NCI-H460 (cell line): Measurements from ENCODE around the gene PARD6B. TPM values are rescaled to one million over a fixed set of nuclear protein-coding genes. Genes with fewer than 3 reads are reported as not detected.
"Not testable (repeated sequence)": the region's sequence is repeated elsewhere in the genome, so short reads cannot be mapped to it uniquely, and the experiment has no call there.

Source experiments
- DNase-seq: peaks from one replicate; pipeline ENCODE4 v3.0.0-alpha.2; 2016; ENCODE audit warnings: low read depth; ENCODE audit errors: extremely low read depth
- total RNA-seq: library from RNA; depleted of rRNA; stranded (reverse); fragments of >200 nt; shearing (Covaris generic); gene quantifications from 2 replicates; pipeline ENCODE4 v1.2.3, GENCODE V29; 2014

PARD6B gene
- total RNA-seq, 1 experiment from 2014 or later = 6.8 TPM

GRCh38 chr20:50701041-50701963 lies 30.1 kb upstream of the PARD6B start:
- DNase-seq = no peak

GRCh38 chr20:50703651-50704438 lies 27.5 kb upstream of the PARD6B start:
- DNase-seq = not testable (repeated sequence)

GRCh38 chr20:50704514-50704913 lies 26.9 kb upstream of the PARD6B start:
- no peak for DNase-seq

- DNase-seq = no peak
Measured at GRCh38 chr20:50704971-50705370, 26.4 kb upstream of the PARD6B start.

- no peak for DNase-seq
Measured at GRCh38 chr20:50708845-50709635, 22.3 kb upstream of the PARD6B start.

GRCh38 chr20:50709636-50709973 lies 21.8 kb upstream of the PARD6B start:
- no peak for DNase-seq

DNA sequence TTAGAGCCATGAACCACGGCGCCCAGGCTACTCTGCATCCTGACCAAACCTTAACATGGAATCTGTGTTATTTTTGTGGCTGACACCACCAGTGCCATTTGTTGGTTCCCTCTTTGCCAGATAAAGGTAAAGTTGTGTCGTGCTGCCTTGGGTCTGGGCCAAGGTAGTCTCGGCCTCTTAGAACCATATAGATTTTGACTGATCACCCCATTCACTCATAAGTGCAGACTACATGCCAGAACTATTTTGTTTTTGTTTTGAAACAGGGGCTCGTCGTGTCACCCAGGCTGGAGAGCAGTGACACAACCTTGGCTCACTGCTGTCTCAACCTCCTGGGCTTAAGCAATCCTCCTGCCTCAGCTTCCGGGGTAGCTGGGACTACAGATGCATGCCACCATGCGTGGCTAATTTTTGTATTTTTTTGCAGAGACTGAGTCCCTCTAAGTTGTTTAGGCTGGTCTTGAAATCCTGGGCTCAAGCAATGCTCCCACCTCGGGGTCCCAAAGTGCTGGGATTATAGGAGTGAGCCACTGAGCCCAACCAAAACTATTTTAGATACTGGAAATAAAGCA lies 20.8 kb upstream of the PARD6B start:
- no peak for DNase-seq

DNA sequence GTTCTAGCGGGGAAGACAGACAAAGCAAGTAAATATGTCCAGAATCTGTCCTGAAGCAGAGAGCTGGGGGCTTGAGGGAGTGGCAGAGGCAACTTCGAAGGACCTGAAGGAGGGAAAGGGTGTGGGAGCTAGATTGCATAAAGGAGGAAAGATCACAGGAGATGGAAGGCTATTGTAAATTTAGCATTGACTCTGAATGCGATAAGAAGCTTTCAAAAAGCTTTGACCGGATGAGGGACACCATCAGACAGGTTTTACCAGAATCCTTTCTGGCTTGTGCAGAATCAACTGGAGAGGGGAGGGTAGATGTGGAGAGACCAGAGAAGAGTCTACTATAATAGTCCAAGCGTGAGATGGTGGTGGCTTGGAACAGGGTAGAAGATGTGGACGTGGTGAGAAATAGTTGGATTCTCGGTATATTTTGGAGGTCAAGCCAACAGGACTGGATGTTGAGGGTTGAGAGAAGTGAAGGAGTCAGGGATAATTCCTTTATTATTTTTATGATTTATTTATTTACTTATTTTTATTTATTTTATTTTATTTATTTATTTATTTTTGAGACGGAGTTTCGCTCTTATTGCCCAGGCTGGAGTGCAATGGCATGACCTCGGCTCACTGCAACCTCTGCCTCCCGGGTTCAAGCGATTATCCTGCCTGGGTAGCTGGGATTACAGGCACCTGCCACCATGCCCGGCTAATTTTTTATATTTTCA lies 20.1 kb upstream of the PARD6B start:
- DNase-seq = no peak

- DNase-seq = no peak
Measured at GRCh38 chr20:50712771-50713656, 18.4 kb upstream of the PARD6B start.

- DNase-seq = no peak
Measured at GRCh38 chr20:50713657-50714101, 17.7 kb upstream of the PARD6B start.

GRCh38 chr20:50714426-50714825 lies 17.0 kb upstream of the PARD6B start:
- DNase-seq = not testable (repeated sequence)

GRCh38 chr20:50715694-50716093 lies 15.7 kb upstream of the PARD6B start:
- no peak for DNase-seq

DNA sequence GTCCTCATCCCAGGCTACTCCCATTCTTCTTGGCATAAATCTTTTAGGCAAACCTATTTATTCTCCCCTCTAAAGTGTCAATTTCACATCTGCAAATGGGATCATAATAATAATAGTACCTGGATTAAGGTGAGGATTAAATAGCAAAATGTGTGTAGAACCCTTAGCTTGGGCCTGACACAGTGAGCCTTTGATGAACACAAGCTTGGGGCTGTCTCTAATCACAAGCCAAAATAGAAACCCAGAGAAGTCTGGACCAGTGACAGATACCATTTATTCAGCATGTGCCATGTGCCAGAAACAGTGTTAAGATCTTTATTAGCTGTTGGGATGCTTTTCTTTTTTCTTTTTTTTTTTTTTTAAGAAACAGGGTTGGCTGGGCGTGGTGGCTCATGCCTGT lies 14.9 kb upstream of the PARD6B start:
- no peak for DNase-seq

DNA sequence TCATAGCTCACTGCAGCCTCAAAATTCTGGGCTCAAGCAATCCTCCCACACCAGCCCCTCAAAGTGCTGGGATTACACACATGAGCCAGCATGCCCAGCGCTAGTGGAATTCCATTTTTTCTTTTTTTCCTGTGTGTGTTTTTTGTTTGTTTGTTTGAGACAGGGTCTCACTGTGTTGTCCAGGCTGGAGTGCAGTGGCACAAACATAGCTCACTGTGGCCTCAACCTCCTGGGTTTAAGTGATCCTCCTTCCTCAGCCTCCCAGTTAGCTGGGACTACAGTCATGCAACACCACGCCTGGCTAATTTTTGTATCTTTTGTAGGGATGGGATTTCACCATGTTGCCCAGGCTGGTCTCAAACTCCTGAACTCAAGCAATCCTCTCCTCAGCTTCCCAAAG lies 14.1 kb upstream of the PARD6B start:
- no peak for DNase-seq

GRCh38 chr20:50717974-50718761 lies 13.2 kb upstream of the PARD6B start:
- DNase-seq = no peak

DNA sequence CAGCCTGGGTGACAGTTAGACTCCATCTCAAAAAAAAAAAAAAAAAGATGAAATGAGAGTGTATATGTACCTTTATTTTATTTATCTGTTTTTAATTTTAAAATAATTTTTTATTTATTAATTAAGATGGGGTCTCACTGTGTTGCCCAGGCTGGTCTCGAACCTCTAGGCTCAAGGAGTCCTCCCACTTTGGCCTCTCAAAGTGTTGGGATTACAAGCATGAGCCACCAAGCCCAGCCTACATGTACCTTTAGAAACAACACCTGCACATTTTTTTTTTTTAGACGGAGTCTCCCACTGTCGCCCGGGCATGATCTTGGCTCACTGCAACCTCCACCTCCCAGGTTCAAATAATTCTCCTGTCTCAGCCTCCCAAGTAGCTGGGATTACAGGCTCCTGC lies 12.1 kb upstream of the PARD6B start:
- no peak for DNase-seq

DNA sequence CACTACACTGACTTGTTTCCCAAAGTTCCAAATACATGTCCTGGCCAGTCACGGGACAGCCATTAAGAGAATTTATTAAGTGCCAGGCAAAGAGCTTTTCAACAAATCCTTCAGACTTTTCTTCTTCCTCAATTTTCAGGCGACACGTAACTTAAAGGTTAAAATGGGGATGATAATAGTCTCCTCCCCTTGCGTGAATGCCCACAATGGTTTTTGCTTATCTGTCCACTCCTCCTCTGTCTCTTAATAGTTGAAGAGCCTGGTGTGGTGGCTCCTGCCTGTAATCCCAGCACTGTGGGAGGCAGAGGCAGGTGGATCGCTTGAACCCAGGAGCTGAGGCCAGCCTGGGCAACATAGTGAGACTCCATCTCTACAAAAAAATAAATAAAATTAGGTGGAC lies 11.4 kb upstream of the PARD6B start:
- no peak for DNase-seq

GRCh38 chr20:50720582-50720981 lies 10.8 kb upstream of the PARD6B start:
- DNase-seq = no peak
